Testis (tissue), 2 donors: ENCODE results near the gene MGLL.

ENCODE experiments used
- CTCF ChIP-seq, 3 experiments: fragments of 450-650 bp in 2 of 3; fragments of 200-600 bp in 1 of 3; sonication (generic) in 1 of 3; IDR thresholded peaks; one replicate each; pipeline ENCODE4 v1.5.1; 2016 to 2019; ENCODE audit warnings: antibody characterized with exemption in 3 of 3, mild to moderate bottlenecking in 2 of 3, moderate library complexity in 1 of 3
- POLR2A ChIP-seq: fragments of 450-650 bp; IDR thresholded peaks from one replicate; pipeline ENCODE4 v1.6.1; 2017; ENCODE audit warnings: antibody characterized with exemption, mild to moderate bottlenecking, moderate library complexity

GRCh38 chr3:127707851-127708411 lies 114.4 kb downstream of the MGLL start:
- TF ChIP-seq CTCF (IDR thresholded peaks at IDR 0.05) (no peak), POLR2A (no peak)
